ENCODE measurements around the gene CCSER1.

GRCh38 chr4:91471280-91471679 is 1344.1 kb downstream of the CCSER1 start:
- TF ChIP-seq POLR2A (IDR thresholded peaks at IDR 0.05; ENCODE audit: low read depth, low read length) (no peak), POLR2AphosphoS5 (IDR thresholded peaks at IDR 0.05; ENCODE audit: low read depth, low read length) (no peak)
